Vagina (tissue), 2 donors: ENCODE measurements around the gene CWC22.

Experiments
- POLR2A ChIP-seq, 2 donors: fragments of 450-650 bp; IDR thresholded peaks; one replicate each; pipeline ENCODE4 v1.6.1; 2017; ENCODE audit warnings: antibody characterized with exemption in 2 of 2, mild to moderate bottlenecking in 2 of 2, moderate library complexity in 2 of 2
- POLR2AphosphoS5 ChIP-seq, 2 donors: sonication (generic); formaldehyde crosslinking; IDR thresholded peaks; one replicate each; pipeline ENCODE4 v1.9.0; 2017; ENCODE audit warnings: antibody characterized with exemption in 2 of 2, mild to moderate bottlenecking in 2 of 2, low read depth in 1 of 2; ENCODE audit not compliant: insufficient read depth in 1 of 2
- TF ChIP-seq, protein P1 (sequence below), 3 experiments: fragments of 450-650 bp in 2 of 3; fragments of 200-600 bp in 1 of 3; sonication (generic) in 1 of 3; IDR thresholded peaks; one replicate each; pipeline ENCODE4 v1.5.1; 2017 to 2019; ENCODE audit warnings: antibody characterized with exemption in 3 of 3, mild to moderate bottlenecking in 2 of 3, moderate library complexity in 2 of 3

DNA sequence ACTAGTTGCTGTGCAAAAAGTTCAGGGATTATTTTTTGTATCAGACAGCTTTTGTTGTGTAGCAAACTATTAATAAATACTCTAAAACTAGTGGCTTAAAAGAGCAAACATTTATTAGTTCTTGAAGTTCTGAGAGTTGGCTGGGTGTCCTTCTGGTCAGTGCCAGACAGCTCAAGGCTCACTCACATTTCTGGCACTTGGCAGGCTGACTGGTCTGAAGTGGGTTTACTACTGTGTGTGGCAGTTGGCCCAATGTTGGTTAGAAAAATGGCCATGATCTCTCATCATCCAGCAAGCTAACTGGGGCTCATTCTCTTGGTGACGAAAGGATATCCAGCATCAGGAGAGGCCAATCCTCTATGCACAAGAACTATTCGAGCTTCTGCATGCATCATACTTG lies 74.3 kb downstream of the CWC22 start:
- TF ChIP-seq POLR2A (IDR thresholded peaks at IDR 0.05) (no peak), POLR2AphosphoS5 (IDR thresholded peaks at IDR 0.05; ENCODE audit: insufficient read depth in 1 of 2, low read depth in 1 of 2) (no peak)
- TF ChIP-seq, protein P1, sequence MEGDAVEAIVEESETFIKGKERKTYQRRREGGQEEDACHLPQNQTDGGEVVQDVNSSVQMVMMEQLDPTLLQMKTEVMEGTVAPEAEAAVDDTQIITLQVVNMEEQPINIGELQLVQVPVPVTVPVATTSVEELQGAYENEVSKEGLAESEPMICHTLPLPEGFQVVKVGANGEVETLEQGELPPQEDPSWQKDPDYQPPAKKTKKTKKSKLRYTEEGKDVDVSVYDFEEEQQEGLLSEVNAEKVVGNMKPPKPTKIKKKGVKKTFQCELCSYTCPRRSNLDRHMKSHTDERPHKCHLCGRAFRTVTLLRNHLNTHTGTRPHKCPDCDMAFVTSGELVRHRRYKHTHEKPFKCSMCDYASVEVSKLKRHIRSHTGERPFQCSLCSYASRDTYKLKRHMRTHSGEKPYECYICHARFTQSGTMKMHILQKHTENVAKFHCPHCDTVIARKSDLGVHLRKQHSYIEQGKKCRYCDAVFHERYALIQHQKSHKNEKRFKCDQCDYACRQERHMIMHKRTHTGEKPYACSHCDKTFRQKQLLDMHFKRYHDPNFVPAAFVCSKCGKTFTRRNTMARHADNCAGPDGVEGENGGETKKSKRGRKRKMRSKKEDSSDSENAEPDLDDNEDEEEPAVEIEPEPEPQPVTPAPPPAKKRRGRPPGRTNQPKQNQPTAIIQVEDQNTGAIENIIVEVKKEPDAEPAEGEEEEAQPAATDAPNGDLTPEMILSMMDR (IDR thresholded peaks at IDR 0.05): no peak
